ENCODE data around the gene SCN3A. TPM values are rescaled to one million over a fixed set of nuclear protein-coding genes. Genes with fewer than 3 reads are reported as not detected.

Gene SCN3A
- total and polyA plus RNA-seq, 9 of the 15 experiments (the other 6 are each of a cell fraction or from before 2014, with no cell fraction given), result not detected

GRCh38 chr2:165219481-165219880 lies 15.6 kb upstream of the SCN3A start:
- DNase-seq (ENCODE audit: extremely low read depth in 1 of 4, low spot score in 3 of 4) (no peak), FAIRE-seq (no peak), ATAC-seq (no peak)
- no peaks in the 10 kb centered on the region for H3K9me3 ChIP-seq (replicated peaks; ENCODE audit: control insufficient read depth, insufficient read depth, low read depth, low read length)
- CTCF ChIA-PET (ENCODE audit: low intra/inter-chr PET ratio), result no interaction called here
- H3K27me3 ChIP-seq (ENCODE audit: control insufficient read depth in 2 of 2, insufficient read depth in 2 of 2, low read length in 2 of 2), result no peaks in the 10 kb centered on the region
- H2AFZ ChIP-seq (ENCODE audit: low read depth, low read length), result no peak overlapping the region
- no peak overlapping the region for H3K9ac ChIP-seq (ENCODE audit: insufficient read depth in 1 of 2, low read depth in 2 of 2, low read length in 2 of 2)
- H3K27ac ChIP-seq (ENCODE audit: extremely low read depth, low read depth, low read length), result no peak overlapping the region
- intact Hi-C loops (cut with micrococcal nuclease), result no loop called here
- BruUV-seq (replicated peaks), result no TSS peak
- H3K4me1 ChIP-seq (replicated peaks in 1 of 2; ENCODE audit: control insufficient read depth in 2 of 2, insufficient read depth in 2 of 2, low read length in 2 of 2), result no peaks in the 10 kb centered on the region
- H3K79me2 ChIP-seq (ENCODE audit: control insufficient read depth, insufficient read depth, low read length), result no peaks in the 10 kb centered on the region
- no peaks in the 10 kb centered on the region for H4K20me1 ChIP-seq (replicated peaks; ENCODE audit: control insufficient read depth, insufficient read depth, low read length)
- H3K4me3 ChIP-seq, result no peak overlapping the region
- POLR2A ChIA-PET, result no interaction called here
- H3K4me2 ChIP-seq (ENCODE audit: insufficient read depth, low read length), result no peak overlapping the region
- no peaks in the 10 kb centered on the region for H3K36me3 ChIP-seq (ENCODE audit: control insufficient read depth, insufficient read depth, low read length)
- H3K9me1 ChIP-seq (ENCODE audit: control insufficient read depth, insufficient read depth, low read length), result no peaks in the 10 kb centered on the region
- in situ Hi-C loops (cut with MboI), result no loop called here
- TF ChIP-seq KAT8 (IDR thresholded peaks at IDR 0.05; ENCODE audit: low read depth) (no peak), TBP (optimal IDR thresholded peaks at IDR 0.05; ENCODE audit: low read depth, low read length) (no peak), ZNF277 (CRISPR knock-in tag; IDR thresholded peaks at IDR 0.05; ENCODE audit: borderline replicate concordance) (no peak), ZNF444 (CRISPR knock-in tag; IDR thresholded peaks at IDR 0.05) (no peak), NR3C1 (CRISPR knock-in tag; IDR thresholded peaks at IDR 0.05) (no peak), CBX5 (IDR thresholded peaks at IDR 0.05; ENCODE audit: borderline replicate concordance, low read depth) (no peak), ZNF740 (CRISPR knock-in tag; IDR thresholded peaks at IDR 0.05) (no peak), ZNF740 (tag; IDR thresholded peaks at IDR 0.05) (no peak), FUS (optimal IDR thresholded peaks at IDR 0.05; ENCODE audit: low read depth, low read length) (no peak), PURB (CRISPR knock-in tag; IDR thresholded peaks at IDR 0.05; ENCODE audit: low read depth) (no peak)
- 5% methylated on average over 3 of the region's 3 CpGs for WGBS (ENCODE audit: insufficient coverage, low coverage, missing lambda C conversion rate)
